Measurements from ENCODE around the gene ANXA4.

Gene ANXA4

GRCh38 chr2:69844560-69844959, 102.6 kb downstream of the ANXA4 start:
- DNase-seq (ENCODE audit: low spot score) = no peak

GRCh38 chr2:69846182-69847067, 104.5 kb downstream of the ANXA4 start:
- no peak for DNase-seq (ENCODE audit: low spot score)

GRCh38 chr2:69847068-69847828, 105.3 kb downstream of the ANXA4 start:
- DNase-seq (ENCODE audit: low spot score) = no peak

GRCh38 chr2:69848186-69848790, 106.4 kb downstream of the ANXA4 start:
- DNase-seq (ENCODE audit: low spot score) = no peak

- DNase-seq (ENCODE audit: low spot score) = no peak
Measured at GRCh38 chr2:69858261-69858660, 116.3 kb downstream of the ANXA4 start.

- no peak for DNase-seq (ENCODE audit: low spot score)
Measured at GRCh38 chr2:69863298-69863697, 121.4 kb downstream of the ANXA4 start.

Small RNAs within 50 kb of the gene (small RNA-seq; reads per million reads assigned to genes)
- gene RPL23AP92 = 0 reads per million in 2 experiments
